Tibial nerve (tissue), 4 donors: ENCODE results near the gene FBXL17. TPM values are rescaled to one million over a fixed set of nuclear protein-coding genes. Genes with fewer than 3 reads are reported as not detected.
A peak's percentile ranks its signal among the peaks of the same experiment; 100 is the strongest.

Experiments
- DNase-seq, 2 donors: peaks; one replicate each; pipeline ENCODE4 v3.0.0-alpha.2; 2019; ENCODE audit warnings: low spot score in 2 of 2
- H3K27ac ChIP-seq, 4 donors: fragments of 200-600 bp; sonication (generic) in 3 of 4; one replicate each; pipeline ENCODE4 v1.5.1; 2017 to 2019; ENCODE audit warnings: mild to moderate bottlenecking in 1 of 4
- H3K27me3 ChIP-seq, 2 donors: fragments of 200-600 bp; sonication (generic) in 1 of 2; one replicate each; pipeline versions ENCODE4 v1.5.1 to v1.6.0; 2017 to 2019
- H3K36me3 ChIP-seq, 3 donors: fragments of 200-600 bp; sonication (generic); one replicate each; pipeline ENCODE4 v1.5.1; 2018 to 2019
- H3K4me1 ChIP-seq, 4 donors: fragments of 200-600 bp; sonication (generic) in 3 of 4; one replicate each; pipeline ENCODE4 v1.5.1; 2017 to 2019
- H3K4me3 ChIP-seq, 4 donors: fragments of 200-600 bp; sonication (generic) in 3 of 4; one replicate each; pipeline ENCODE4 v1.5.1; 2017 to 2019; ENCODE audit warnings: mild to moderate bottlenecking in 1 of 4, moderate library complexity in 1 of 4
- H3K9me3 ChIP-seq, 4 donors: fragments of 200-600 bp; sonication (generic) in 3 of 4; one replicate each; pipeline ENCODE4 v1.5.1; 2017 to 2019
- CTCF ChIP-seq, 5 experiments: fragments of 200-600 bp in 3 of 5; fragments of 450-650 bp in 2 of 5; sonication (generic) in 3 of 5; IDR thresholded peaks; one replicate each; pipeline ENCODE4 v1.5.1; 2016 to 2019; ENCODE audit warnings: antibody characterized with exemption in 5 of 5, mild to moderate bottlenecking in 3 of 5, moderate library complexity in 2 of 5
- EP300 ChIP-seq, 2 donors: sonication (generic); formaldehyde crosslinking; IDR thresholded peaks; one replicate each; pipeline ENCODE4 v1.6.1; 2017; ENCODE audit warnings: antibody characterized with exemption in 2 of 2, mild to moderate bottlenecking in 1 of 2
- POLR2A ChIP-seq, 2 donors: fragments of 450-650 bp; IDR thresholded peaks; one replicate each; pipeline ENCODE4 v1.6.1; 2017; ENCODE audit warnings: antibody characterized with exemption in 2 of 2, mild to moderate bottlenecking in 2 of 2, moderate library complexity in 2 of 2
- WGBS, 2 donors: methylation state at CpG; one replicate each; pipeline ENCODE4 v1.1.5; 2018; 5-methylcytosine and 5-hydroxymethylcytosine counted together
- total RNA-seq, 4 donors: library from RNA; depleted of rRNA; stranded (reverse); fragments of >200 nt; gene quantifications; one replicate each; pipeline ENCODE4 v1.1.0, GENCODE V29; 2016

Gene FBXL17
- total RNA-seq, 4 donors from 2014 or later = 16.5 to 19.0 (median 17.6) TPM

GRCh38 chr5:108361239-108361638 is 20.7 kb downstream of the FBXL17 start:
- WGBS, 2 donors = 44 to 53% methylated on average over 3 of the region's 3 CpGs
- TF ChIP-seq POLR2A (IDR thresholded peaks at IDR 0.05) (no peak), CTCF (IDR thresholded peaks at IDR 0.05) (no peak), EP300 (IDR thresholded peaks at IDR 0.05) (no peak)
- Histone ChIP-seq H3K9me3 (no peaks in the 10 kb centered on the region), H3K27ac (no peak overlapping the region), H3K36me3 (peaks cover 0 to 7% (median 0%) of the 10 kb centered on the region in 3 donors), H3K27me3 (no peaks in the 10 kb centered on the region), H3K4me1 (no peaks in the 10 kb centered on the region), H3K4me3 (no peak overlapping the region)
- no peak for DNase-seq

GRCh38 chr5:108360280-108360679 is 21.6 kb downstream of the FBXL17 start:
- H3K27ac ChIP-seq = no peak overlapping the region
- TF ChIP-seq POLR2A (IDR thresholded peaks at IDR 0.05) (no peak), EP300 (IDR thresholded peaks at IDR 0.05) (no peak), CTCF (IDR thresholded peaks at IDR 0.05) (no peak)
- no peaks in the 10 kb centered on the region for H3K27me3 ChIP-seq
- H3K4me1 ChIP-seq = no peaks in the 10 kb centered on the region
- H3K36me3 ChIP-seq = peaks cover 0 to 7% (median 0%) of the 10 kb centered on the region in 3 donors
- no peak overlapping the region for H3K4me3 ChIP-seq
- DNase-seq = no peak
- 94 to 97% methylated on average over 4 of the region's 4 CpGs for WGBS, 2 donors
- no peaks in the 10 kb centered on the region for H3K9me3 ChIP-seq

GRCh38 chr5:108356286-108356685 is 25.6 kb downstream of the FBXL17 start:
- H3K4me3 ChIP-seq = no peak overlapping the region
- DNase-seq = no peak
- 83 to 89% methylated on average over 1 of the region's 1 CpG for WGBS, 2 donors
- H3K27me3 ChIP-seq = no peaks in the 10 kb centered on the region
- TF ChIP-seq CTCF (IDR thresholded peaks at IDR 0.05) (no peak), EP300 (IDR thresholded peaks at IDR 0.05) (no peak), POLR2A (IDR thresholded peaks at IDR 0.05) (no peak)
- no peaks in the 10 kb centered on the region for H3K36me3 ChIP-seq
- no peak overlapping the region for H3K27ac ChIP-seq
- no peaks in the 10 kb centered on the region for H3K9me3 ChIP-seq
- no peaks in the 10 kb centered on the region for H3K4me1 ChIP-seq

- Histone ChIP-seq H3K27me3 (no peaks in the 10 kb centered on the region), H3K27ac (no peak overlapping the region), H3K4me3 (no peak overlapping the region), H3K36me3 (no peaks in the 10 kb centered on the region), H3K4me1 (no peaks in the 10 kb centered on the region), H3K9me3 (no peaks in the 10 kb centered on the region)
- TF ChIP-seq CTCF (IDR thresholded peaks at IDR 0.05) (no peak), EP300 (IDR thresholded peaks at IDR 0.05) (no peak), POLR2A (IDR thresholded peaks at IDR 0.05) (no peak)
- DNase-seq = no peak
- WGBS, 2 donors = 94 to 95% methylated on average over 3 of the region's 3 CpGs
These were observed 28.8 kb downstream of the FBXL17 start for GRCh38 chr5:108353087-108353486.

GRCh38 chr5:108345541-108346171 is 36.2 kb downstream of the FBXL17 start:
- H3K27ac ChIP-seq = no peak overlapping the region
- peaks cover 0 to 3% (median 0%) of the 10 kb centered on the region in 4 donors for H3K4me1 ChIP-seq
- no peaks in the 10 kb centered on the region for H3K36me3 ChIP-seq
- DNase-seq = no peak
- 88 to 93% methylated on average over 2 of the region's 2 CpGs for WGBS, 2 donors
- no peaks in the 10 kb centered on the region for H3K27me3 ChIP-seq
- no peaks in the 10 kb centered on the region for H3K9me3 ChIP-seq
- TF ChIP-seq CTCF (IDR thresholded peaks at IDR 0.05) (peak in 3 of 5 experiments; percentile 12 to 33 (median 24)), EP300 (IDR thresholded peaks at IDR 0.05) (no peak)
- no peak overlapping the region for H3K4me3 ChIP-seq
